K562 (cell line): Measurements from ENCODE around the gene NACC1. TPM values are rescaled to one million over a fixed set of nuclear protein-coding genes. Genes with fewer than 3 reads are reported as not detected.

Experiments
- ARID2 ChIP-seq: fragments of 450-650 bp; IDR thresholded peaks from 2 replicates; pipeline ENCODE4 v1.6.1; 2017; ENCODE audit warnings: antibody characterized with exemption, mild to moderate bottlenecking
- BACH1 ChIP-seq: fragments of 200-800 bp; sonication (Bioruptor generic); IDR thresholded peaks from 2 replicates; pipeline ENCODE4 v1.6.1; 2016; ENCODE audit warnings: missing genetic modification characterization, missing compliant biosample characterization
- BRD9 ChIP-seq: fragments of 450-650 bp; IDR thresholded peaks from 2 replicates; pipeline ENCODE4 v1.6.1; 2018; ENCODE audit warnings: low read depth; ENCODE audit not compliant: partially characterized antibody
- CCNT2 ChIP-seq: IDR thresholded peaks from 2 replicates; pipeline ENCODE4 v1.6.1; 2011; ENCODE audit warnings: borderline replicate concordance, low read depth, mild to moderate bottlenecking, moderate library complexity, mixed read lengths, low read length; ENCODE audit not compliant: insufficient read length; ENCODE audit errors: extremely low read depth
- CEBPZ ChIP-seq: fragments of 150-350 bp; IDR thresholded peaks from 2 replicates; pipeline ENCODE4 v1.6.1; 2014; ENCODE audit warnings: low read depth, mild to moderate bottlenecking, low read length, borderline replicate concordance
- CSDE1 ChIP-seq, 2 experiments: fragments of 450-650 bp; IDR thresholded peaks; 2 replicates each; pipeline ENCODE4 v1.6.1; 2016; ENCODE audit warnings: mild to moderate bottlenecking in 1 of 2
- ELF2 ChIP-seq: fragments of 250-450 bp; sonication (Bioruptor Pico); IDR thresholded peaks from 2 replicates; pipeline ENCODE4 v1.5.0; 2021; ENCODE audit warnings: mild to moderate bottlenecking
- ERF ChIP-seq: fragments of 450-650 bp; formaldehyde crosslinking; IDR thresholded peaks from 2 replicates; pipeline ENCODE4 v1.4.0; 2020; ENCODE audit warnings: mild to moderate bottlenecking, mixed read lengths
- EWSR1 ChIP-seq: fragments of 450-650 bp; IDR thresholded peaks from 2 replicates; pipeline ENCODE4 v1.6.1; 2018; ENCODE audit warnings: borderline replicate concordance, mild to moderate bottlenecking, low read depth, moderate library complexity; ENCODE audit not compliant: partially characterized antibody
- HMGN3 ChIP-seq: IDR thresholded peaks from 2 replicates; pipeline ENCODE4 v1.6.1; 2011; ENCODE audit warnings: borderline replicate concordance, low read depth, mild to moderate bottlenecking, mixed read lengths, low read length; ENCODE audit not compliant: insufficient read length; ENCODE audit errors: extremely low read depth
- HNRNPH1 ChIP-seq: fragments of 200-400 bp; formaldehyde crosslinking; optimal IDR thresholded peaks from 2 replicates; pipeline ENCODE3; 2017; ENCODE audit warnings: low read depth, mild to moderate bottlenecking, low read length, moderate library complexity
- LEF1 ChIP-seq: fragments of 450-650 bp; IDR thresholded peaks from 2 replicates; pipeline ENCODE4 v1.6.1; 2016; ENCODE audit warnings: mild to moderate bottlenecking
- MAFG ChIP-seq: fragments of 450-650 bp; conservative IDR thresholded peaks from 2 replicates; pipeline ENCODE4 v1.6.1; 2016; ENCODE audit warnings: missing genetic modification characterization, missing compliant biosample characterization
- MTF1 ChIP-seq: fragments of 250-450 bp; sonication (Bioruptor Pico); IDR thresholded peaks from 2 replicates; pipeline ENCODE4 v1.9.0; 2021; ENCODE audit warnings: moderate library complexity, mild to moderate bottlenecking, inconsistent platforms, borderline replicate concordance
- NFE2L1 ChIP-seq: fragments of 450-650 bp; IDR thresholded peaks from 2 replicates; pipeline ENCODE4 v1.6.1; 2016; ENCODE audit warnings: missing genetic modification characterization, low read depth, mild to moderate bottlenecking, missing compliant biosample characterization, moderate library complexity, borderline replicate concordance
- PHF20 ChIP-seq: fragments of 450-650 bp; IDR thresholded peaks from 2 replicates; pipeline ENCODE4 v1.6.1; 2018; ENCODE audit not compliant: partially characterized antibody
- RFX1 ChIP-seq: fragments of 450-650 bp; IDR thresholded peaks from 2 replicates; pipeline ENCODE4 v1.6.1; 2016; ENCODE audit warnings: mild to moderate bottlenecking, moderate library complexity
- TFE3 ChIP-seq: fragments of 450-650 bp; formaldehyde crosslinking; IDR thresholded peaks from 2 replicates; pipeline ENCODE4 v1.4.0; 2020; ENCODE audit warnings: mild to moderate bottlenecking, mixed read lengths
- TGIF2 ChIP-seq: sonication (generic); formaldehyde crosslinking; IDR thresholded peaks from 2 replicates; pipeline ENCODE4 v1.8.1; 2022; ENCODE audit warnings: mild to moderate bottlenecking, missing genetic modification reagents, moderate library complexity
- XRCC4 ChIP-seq: IDR thresholded peaks from one replicate; pipeline ENCODE4 v1.6.1; 2011; ENCODE audit not compliant: insufficient read depth, insufficient read length; ENCODE audit errors: extremely low read depth
- ZBTB33 ChIP-seq: sonication (generic); formaldehyde crosslinking; IDR thresholded peaks from 2 replicates; pipeline ENCODE4 v1.8.1; 2023; ENCODE audit warnings: mild to moderate bottlenecking, missing genetic modification reagents
- ZNF165 ChIP-seq: fragments of 250-450 bp; sonication (Bioruptor Pico); IDR thresholded peaks from 2 replicates; pipeline ENCODE4 v1.4.0; 2020; ENCODE audit warnings: borderline replicate concordance
- ZNF3 ChIP-seq: fragments of 250-450 bp; sonication (Bioruptor Pico); IDR thresholded peaks from 2 replicates; pipeline ENCODE4 v1.5.0; 2021; ENCODE audit warnings: mild to moderate bottlenecking, moderate library complexity
- polyA plus RNA-seq, 8 experiments: library from polyadenylated mRNA; depleted of rRNA in 4 of 8; stranded (reverse) in 5 of 8; unstranded in 3 of 8; fragments of >200 nt; fragmentation: Nextera tagmentation in 2 of 8; fragmentation: Illumina TruSeq in 1 of 8; extraction: Ambion mirVana in 2 of 8; extraction: Trizol in 1 of 8; gene quantifications; 2 replicates each; pipeline versions ENCODE4 v1.2.1 to v1.2.3, GENCODE V29; 2011 to 2014; ENCODE audit warnings: inconsistent platforms in 1 of 8, missing spikeins in 1 of 8
- total RNA-seq, 7 experiments: library from RNA; depleted of rRNA in 6 of 7; stranded (reverse); fragments of >200 nt in 6 of 7; fragmentation: Illumina TruSeq in 2 of 7; extraction: Trizol in 2 of 7; gene quantifications; 2 replicates each; pipeline versions ENCODE4 v1.2.1 to v1.2.3, GENCODE V29; 2011 to 2021; ENCODE audit warnings: low replicate concordance in 1 of 7

Gene NACC1
- total and polyA plus RNA-seq, 9 of the 15 experiments (the other 6 are each of a cell fraction or from before 2014, with no cell fraction given), result 0.04 to 96.6 (median 25.8) TPM

- TF ChIP-seq TGIF2 (CRISPR knock-in tag) (no peak; the same call in 1 of the 2 replicates), LEF1 (peak; percentile 18; the same call in 1 of the 2 replicates), CSDE1 (IDR thresholded peaks at IDR 0.05) (no peak), BRD9 (no peak), XRCC4 (no peak), MTF1 (CRISPR knock-in tag) (no peak), MAFG (tag) (no peak), NFE2L1 (tag) (no peak), HMGN3 (peak; percentile 88), ZNF165 (no peak), ZNF3 (CRISPR knock-in tag) (no peak), CEBPZ (no peak), CCNT2 (peak; percentile 76), PHF20 (no peak), RFX1 (no peak), HNRNPH1 (no peak), EWSR1 (no peak), BACH1 (tag) (no peak), ARID2 (no peak), TFE3 (CRISPR knock-in tag) (no peak), ELF2 (CRISPR knock-in tag) (no peak), ERF (CRISPR knock-in tag) (no peak), ZBTB33 (no peak)
Observed at GRCh38 chr19:13154241-13154778, 36.2 kb downstream of the NACC1 start (continued).
